HG03442 (cell line): ENCODE data around the gene PSMA3.
A peak's percentile ranks its signal among the peaks of the same experiment; 100 is the strongest.

Source experiments
- ATAC-seq: cut with Tn5 transposase; IDR thresholded peaks from one replicate; pipeline ENCODE4 v1.9.1; 2021; ENCODE audit warnings: mild to moderate bottlenecking, moderate library complexity; ENCODE audit not compliant: unreplicated experiment

The PSMA3 gene

DNA sequence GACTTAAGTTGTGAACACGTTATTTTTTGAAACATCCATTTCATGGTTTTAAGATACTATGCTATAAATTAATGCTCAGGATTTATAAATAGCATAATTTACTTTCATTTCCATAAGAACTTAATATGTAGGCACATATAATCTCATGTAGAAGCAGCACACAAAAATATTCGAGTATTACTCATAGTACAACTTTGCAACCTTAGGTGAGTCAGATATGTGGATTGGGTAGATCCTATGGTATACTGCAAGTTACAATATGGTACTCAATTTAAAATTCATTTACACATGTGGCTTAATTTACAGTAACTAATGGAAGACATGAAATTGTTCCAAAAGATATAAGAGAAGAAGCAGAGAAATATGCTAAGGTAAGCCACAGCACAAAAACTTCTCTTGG is 26.0 kb downstream of the PSMA3 start:
- no peak for ATAC-seq

DNA sequence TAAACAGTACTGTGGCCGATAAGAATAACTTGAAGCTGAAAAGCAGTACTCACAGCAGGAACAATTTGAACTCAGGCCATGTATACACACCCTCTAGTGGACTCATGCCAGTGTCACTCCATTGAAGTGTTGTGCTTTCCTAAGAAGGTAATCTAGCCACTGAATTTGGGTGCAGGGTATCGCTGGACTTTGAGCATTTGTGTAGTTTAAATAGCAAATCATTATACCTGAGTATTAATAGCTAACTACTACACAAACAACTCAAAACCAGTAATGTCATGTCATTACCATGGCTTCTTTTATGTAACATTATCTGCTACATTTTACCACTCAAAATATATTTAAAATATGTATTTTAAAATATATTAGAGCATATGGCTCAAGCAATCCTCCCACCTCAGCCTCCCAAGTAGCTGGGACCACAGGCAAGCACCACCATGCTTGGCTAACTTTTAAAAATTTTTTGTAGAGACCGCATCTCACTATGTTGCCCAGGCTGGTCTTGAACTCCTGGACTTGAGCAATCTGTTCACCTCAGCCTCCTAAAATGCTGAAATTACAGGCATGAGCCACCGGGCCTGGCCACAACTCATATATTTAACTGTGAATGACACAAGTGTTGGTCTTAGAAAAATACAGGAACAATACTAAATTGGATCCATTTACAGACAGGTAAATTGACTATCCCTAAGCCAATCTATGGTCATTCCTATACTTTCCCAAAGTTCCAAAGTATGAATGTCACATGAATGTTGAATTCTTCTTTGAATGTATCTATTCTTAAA is 28.1 kb downstream of the PSMA3 start:
- no peak for ATAC-seq

DNA sequence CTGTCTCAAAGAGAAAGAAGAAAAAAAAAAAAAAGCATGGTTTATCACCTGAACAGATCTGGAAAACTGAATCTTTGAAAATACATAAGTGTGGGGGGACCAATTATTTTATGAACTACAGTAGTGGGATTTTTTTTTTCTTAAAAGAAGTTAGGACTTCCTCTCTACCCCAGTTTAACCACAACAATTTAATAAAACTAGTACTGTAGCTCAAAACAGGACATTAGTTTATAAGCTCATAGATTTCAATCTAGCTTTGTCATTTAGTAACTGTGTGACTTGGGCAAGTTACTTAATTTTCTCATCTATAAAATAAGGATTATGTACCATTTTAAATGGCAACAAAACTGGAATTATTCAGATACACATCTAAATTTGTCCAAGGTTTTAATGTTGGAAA is 30.2 kb downstream of the PSMA3 start:
- no peak for ATAC-seq

DNA sequence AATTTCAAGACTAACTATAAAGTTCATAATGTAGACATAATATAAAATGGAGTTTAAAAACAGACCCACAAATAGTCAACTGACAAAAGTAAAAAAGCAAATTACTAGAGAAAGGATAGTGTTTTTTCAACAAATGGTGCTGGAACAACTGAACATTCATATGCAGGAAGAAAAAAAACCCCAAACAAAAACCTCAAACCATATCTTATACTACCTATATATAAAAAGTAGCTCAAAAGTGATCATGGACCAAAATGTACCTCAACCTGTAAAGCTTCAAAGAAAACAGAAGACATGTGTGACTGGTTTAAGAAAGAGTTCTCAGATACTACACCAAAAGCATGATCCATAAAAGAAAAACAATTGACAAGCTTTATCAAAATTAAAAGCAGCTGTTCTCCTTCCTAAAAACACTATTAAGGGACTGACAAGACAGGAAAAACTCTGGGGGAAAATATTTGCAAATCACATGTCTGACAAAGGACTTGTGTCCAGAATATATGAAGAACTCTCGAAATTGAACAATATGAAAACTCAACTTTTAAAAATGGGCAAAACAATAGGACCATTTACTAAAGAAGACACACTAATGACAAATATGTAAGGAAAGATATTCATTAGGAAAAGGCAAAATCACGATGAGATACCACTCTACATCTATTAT is 31.0 kb downstream of the PSMA3 start:
- no peak for ATAC-seq

DNA sequence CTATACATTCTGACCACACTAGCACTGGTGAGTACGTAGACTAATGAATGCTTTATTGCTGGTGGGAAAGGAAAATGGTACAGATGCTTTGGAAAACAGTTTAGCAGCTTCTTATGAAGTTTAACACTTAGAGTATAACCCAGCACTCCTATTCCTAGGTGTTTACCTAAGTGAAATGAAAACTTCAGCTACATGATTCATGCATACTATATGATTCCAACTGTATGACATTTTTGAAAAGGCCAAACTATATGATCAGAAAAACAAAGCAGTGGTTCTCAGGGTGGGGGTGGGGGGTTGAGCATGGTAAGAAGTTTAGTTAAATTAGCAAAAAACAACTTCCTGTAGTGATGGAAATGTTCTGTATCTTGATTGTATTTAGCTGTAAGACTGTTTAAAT is 31.6 kb downstream of the PSMA3 start:
- no peak for ATAC-seq

DNA sequence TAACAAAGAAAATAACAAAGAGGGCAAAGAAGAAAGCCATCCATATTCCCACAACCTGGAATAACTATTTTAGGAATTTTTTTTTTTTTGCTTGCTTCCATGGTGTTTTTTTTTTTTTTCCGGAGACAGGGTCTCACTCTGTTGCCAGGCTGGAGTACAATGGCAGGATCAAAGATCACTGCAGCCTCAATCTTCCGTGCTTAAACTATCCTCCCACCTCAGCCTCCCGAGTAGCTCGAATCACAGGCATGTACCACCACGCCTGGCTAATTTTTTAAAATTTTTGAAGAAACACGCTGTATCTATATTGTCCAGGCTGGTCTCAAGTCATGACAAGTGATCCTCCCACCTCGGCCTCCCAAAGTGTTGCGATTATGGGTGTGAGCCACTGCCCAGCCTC is 33.5 kb downstream of the PSMA3 start:
- ATAC-seq: no peak

DNA sequence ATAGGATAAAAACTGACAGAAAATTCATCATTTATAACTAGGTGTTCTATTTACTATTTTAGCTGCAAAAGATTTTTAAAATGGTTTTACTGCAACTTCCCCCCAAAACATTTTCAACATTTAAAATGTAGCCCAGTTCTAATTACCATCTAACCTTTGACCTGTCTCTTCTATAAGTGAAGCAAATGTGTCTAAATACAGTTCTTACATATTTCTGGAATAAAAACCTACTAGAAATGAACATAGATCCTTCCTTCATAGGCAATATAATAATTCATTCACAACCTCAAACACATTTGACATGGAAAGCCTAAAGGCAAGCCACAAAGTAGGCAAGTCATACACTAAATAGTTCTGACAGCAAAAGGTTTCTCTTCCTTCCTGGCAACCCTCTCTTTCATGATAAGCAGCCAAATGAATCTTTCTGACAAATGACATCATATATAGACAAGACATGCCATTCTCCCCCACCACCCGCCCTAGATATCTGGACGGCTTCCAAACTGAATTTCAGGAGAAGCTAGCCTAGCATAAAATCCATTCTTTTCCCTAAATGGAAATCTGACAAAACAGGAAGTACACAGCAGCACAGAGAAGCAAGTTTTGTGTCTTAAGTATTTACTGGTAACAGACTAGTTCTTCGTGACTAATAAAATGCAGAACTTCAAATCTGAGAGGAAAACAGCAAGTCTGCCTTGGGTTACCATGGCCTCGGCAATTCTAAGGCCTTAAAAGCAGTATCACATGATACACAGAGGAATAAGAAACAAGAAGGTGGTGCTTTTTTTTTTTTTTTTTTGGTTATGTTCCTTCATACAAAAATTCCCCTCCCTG is 36.5 kb downstream of the PSMA3 start:
- peak; percentile 76 for ATAC-seq

DNA sequence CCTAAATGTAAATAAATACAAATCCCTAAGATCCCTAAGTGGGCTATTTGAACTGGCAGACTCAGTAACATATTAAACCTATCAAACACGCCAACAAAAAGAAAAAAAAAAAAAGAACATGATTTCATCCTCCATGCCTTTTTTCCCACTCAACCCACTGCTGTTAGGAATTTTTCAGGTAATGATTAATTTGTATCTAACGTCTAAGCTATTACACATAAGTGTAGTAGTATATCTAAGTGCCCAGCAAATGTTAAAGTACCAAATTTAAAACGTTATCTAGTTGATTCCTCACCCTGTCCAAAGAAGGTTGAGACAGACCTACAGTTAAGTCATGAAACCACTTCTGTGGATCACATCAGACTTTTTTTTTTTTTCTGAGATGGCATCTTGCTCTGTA is 37.3 kb downstream of the PSMA3 start:
- no peak for ATAC-seq

DNA sequence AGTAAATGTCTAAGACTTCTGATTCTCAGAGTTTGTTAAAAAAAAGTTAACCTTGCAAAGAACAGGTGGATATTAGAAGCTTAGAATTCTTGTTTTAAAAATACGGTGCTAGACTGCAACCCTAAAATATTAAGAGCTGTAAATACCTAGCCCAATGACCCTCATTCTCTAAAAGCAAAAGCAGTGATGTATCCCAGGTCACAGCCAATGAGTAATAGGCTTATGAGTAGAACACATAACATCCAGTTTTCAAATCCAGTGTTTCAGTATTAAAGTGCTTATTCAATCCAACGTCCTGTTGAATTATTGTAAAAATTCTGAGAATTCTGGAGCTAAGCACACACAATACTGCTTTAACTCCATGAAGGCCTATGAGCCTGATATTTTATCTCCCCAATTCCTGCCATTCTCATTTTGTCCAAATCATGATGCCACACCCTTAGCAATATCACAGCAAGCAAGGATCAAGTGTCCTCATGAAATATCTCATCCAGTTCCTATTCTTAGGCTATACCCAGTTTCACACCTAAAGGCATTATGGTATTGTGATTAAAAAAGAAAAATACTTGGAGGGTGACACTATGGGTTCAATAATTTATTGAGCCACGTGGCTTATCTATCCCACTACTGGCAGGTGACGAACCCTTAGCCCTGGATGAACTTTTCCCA is 38.4 kb downstream of the PSMA3 start:
- no peak for ATAC-seq

DNA sequence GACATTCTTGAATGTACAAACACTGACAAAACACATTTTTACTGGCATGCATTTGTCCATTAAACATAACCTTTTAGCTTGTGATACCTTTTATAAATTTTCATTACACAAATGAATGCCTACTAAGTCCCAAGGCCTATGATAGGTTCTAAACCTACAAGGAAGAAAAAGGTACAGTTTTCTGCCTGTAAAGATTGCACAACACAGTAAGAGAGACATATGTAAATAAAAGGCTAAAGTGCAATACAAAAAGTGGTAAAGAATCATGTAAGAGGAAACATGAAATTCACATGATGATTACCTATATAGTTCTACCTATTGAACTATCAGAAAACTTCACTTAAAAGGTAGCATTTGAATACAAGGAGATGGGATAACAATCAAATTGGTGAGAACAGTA is 39.1 kb downstream of the PSMA3 start:
- ATAC-seq: no peak

DNA sequence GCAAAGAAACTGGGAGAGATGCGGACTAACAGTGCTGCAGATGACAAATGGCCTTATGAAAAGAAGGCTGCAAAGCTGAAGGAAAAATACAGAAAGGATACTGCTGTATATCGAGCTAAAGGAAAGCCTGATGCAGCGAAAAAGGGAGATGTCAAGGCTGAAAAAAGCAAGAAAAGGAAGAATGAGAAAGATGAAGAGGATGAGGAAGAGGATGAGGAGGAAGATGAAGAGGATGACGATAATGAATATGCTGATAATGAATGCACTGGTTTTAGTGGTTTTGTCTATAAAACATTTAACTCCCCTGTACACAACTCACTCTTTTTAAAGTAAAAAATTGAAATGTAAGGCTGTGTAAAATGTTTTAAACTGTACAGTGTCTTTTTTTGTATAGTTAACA is 40.5 kb downstream of the PSMA3 start:
- ATAC-seq: no peak

DNA sequence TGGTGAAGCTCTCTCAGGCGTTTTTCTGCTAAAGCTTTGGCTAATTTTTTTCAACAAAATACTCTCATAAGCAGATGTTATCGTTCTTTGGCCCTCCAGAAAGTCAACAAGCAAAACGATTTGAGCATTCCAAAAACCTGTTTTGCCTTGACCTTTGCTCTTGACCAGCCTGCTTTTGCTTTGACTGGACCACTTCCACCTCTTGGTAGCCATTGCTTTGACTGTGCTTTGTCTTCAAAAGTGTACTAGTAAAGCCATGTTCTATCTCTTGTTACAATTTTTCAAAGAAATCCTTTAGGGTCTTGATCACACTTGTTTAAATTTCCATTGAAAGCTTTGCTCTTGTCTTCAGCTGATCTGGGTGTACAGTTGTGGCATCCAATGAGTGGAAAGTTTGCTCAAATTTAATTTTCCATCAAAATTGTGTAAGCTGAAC is 43.0 kb downstream of the PSMA3 start:
- no peak for ATAC-seq

DNA sequence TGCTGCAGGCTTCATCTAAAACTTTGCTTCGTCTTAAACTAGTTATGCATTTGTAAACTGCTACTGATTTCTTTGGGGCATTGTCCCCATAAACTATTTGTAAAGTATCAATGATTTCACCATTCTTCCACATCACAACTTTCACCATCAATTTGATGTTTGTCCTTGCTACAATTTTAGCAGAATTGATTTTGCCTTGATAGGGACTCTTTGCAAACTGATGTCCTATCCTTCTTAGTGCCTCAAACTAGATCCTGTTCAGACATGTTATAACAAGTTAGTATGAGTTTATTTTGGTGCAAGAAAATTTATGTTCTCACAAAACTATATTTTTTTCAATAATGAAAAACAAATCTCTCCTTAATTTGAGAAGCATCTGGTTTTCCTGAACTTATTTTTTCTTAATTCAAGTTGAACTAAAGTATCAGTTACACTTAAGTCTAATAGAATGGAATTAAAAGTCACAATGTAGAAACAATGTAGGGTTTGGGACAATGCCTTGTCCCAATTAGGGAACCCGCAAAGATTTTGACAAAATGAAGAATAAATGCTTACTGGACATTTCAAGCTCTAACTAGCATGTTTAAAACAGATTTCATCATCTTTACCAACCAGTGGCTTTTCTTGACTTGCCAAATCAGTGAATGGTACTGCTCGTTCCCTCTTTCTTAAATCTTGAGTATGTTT is 43.6 kb downstream of the PSMA3 start:
- no peak for ATAC-seq

DNA sequence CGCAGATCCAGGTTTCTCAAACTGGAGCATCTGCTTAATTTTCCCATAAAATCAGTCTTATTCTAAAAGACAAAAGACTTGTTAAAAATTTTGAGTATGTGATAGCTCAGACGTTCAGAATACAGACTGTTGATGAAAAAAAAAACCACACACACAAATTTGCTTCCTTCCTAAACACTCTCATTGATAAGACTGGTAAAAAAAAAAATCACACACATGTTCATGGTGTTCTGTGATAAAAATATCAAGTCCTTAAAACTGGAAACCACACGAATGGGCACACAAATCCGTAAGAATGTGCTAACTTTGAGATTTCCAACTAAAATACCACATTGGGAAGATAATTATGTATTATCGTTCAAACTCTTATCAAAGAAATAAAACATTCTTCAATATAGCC is 47.0 kb downstream of the PSMA3 start:
- no peak for ATAC-seq

DNA sequence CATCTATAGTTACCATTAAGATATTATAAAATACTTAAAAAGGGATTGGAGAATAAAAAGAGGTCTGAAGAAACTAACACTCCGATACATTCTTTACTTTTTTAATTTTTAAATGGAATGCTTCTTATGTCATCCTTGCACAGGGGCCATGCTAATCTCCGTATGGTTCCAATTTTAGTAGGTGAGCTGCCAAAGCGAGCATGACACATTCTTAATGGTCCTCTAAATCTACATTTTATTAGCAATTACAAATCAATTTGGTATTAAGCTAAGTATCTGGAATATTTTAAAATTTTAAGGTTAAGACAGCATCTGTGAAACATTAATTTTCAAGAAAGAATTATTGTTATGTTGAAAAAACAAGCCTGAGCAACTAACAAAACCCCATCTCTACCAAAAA is 47.5 kb downstream of the PSMA3 start:
- no peak for ATAC-seq

DNA sequence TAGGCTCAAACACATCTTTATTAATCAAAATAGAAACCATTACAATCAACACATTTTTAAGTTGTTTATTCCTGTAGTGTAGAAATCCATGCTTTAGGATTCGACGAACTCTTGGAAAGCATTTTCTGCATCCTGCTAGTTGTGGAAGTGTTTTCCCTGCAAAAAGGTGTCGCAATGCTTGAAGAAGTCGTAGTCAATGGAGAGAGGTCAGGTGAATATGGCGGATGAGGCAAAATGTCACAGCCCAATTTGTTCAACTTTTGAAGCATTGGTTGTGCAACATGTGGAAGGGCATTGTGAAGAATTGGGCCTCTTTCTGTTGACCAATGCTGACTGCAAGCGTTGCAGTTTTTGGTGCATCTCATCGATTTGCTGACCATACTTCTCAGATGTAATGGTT is 49.6 kb downstream of the PSMA3 start:
- no peak for ATAC-seq

DNA sequence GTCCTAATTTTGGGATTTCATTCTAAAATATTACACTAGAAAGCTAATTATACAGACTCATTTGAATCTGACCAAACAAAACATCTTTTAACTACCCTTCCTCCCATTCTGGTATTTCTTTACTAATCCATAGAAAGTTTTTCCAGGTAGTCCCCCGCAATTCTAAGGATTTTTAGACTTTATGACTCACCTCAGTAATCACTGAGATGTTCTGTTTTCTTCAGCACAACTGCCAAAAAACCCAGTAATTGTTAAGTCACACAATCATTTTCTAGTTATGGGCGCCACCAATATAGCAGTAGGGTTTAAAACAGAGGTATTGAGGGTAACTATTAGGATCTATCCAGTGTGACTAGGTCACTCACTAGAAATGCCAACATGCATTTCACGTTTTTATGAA is 52.1 kb downstream of the PSMA3 start:
- ATAC-seq: no peak

DNA sequence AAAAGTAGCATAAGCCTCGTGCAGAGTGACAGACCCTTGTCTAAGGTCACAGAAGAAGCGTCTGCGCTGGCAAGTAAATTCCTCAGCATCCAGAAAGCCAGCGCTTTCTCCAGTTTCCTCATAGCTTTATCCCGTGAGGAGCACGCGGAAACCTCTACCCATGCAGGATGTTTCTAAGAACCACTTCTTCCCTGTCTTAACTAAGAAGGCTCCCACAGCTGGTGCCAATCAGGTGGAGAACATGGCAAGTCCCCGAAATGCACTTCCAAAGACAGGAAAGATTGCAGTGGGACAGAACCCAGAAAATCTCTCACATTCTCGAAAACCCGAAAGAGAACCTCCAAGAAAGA is 52.7 kb downstream of the PSMA3 start:
- ATAC-seq: no peak

DNA sequence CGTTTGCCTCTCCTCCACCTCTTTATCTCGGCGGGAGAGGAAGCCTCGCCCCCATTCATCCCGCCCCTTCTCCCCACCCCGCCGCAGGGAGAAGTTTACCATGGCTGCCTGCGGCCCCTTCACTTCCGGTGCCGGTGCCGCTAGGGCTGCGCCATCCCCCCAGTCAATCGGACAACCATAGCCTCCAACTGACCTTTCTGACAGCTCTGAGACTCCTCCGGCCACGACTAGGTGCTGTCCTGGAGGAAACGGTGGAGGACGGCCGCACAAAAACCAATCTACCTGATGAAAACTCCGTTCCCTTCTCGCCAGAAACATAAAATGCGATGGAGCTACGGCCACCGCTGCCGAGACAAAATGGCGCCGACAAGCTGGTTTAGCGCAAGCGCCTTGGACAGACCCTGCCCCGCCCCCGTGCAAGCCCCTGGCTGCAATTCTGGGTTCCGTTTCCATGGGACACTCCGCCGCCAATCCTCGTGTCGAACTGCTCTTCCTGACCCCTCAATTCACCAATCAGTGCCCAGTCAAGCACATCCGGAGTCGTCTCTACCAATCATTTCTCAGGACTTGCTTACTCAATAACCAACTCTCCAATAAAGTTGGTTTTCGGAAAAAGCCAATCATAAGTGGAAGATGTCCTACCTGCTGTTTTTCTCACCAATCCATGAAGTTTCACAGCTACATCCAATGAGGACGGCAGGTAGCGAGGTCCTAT is 53.3 kb downstream of the PSMA3 start:
- peak; percentile 80 for ATAC-seq
